Hepatocyte (in vitro differentiated cells): ENCODE data around the gene VAV3.

ENCODE experiments used
- EZH2 ChIP-seq: fragments of 200-600 bp; sonication (generic); IDR thresholded peaks from 2 replicates; pipeline ENCODE4 v1.6.1; 2016; ENCODE audit warnings: antibody characterized with exemption, mild to moderate bottlenecking, borderline replicate concordance
- EZH2phosphoT487 ChIP-seq: fragments of 200-600 bp; sonication (generic); IDR thresholded peaks from one replicate; pipeline ENCODE4 v1.6.1; 2018; ENCODE audit warnings: antibody characterized with exemption, mild to moderate bottlenecking, low read depth, moderate library complexity; ENCODE audit not compliant: unreplicated experiment, severe bottlenecking
- TF ChIP-seq, protein P1 (sequence below): fragments of 200-600 bp; sonication (generic); IDR thresholded peaks from 2 replicates; pipeline ENCODE4 v1.5.1; 2016; ENCODE audit warnings: antibody characterized with exemption, mild to moderate bottlenecking; ENCODE audit not compliant: poor library complexity

DNA sequence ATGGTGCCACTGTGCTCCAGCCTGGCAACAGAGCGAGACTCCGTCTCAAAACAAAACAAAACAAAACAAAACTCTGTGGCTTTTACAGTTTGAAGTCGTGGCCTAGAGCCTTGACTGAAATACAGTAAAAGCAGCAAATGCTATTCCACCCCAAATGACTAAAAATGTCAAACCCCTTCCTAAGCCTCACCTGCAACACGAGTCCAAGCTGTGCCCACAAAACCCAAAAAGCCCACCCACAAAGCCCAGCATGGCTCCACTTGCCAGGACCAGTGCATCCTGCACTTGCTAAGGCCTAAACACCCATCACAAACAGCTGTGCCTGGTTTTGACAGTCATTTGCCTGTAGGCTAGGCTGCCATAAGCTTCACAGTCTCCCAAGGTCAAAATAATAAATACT, 21.3 kb downstream of the VAV3 start:
- TF ChIP-seq, protein P1, sequence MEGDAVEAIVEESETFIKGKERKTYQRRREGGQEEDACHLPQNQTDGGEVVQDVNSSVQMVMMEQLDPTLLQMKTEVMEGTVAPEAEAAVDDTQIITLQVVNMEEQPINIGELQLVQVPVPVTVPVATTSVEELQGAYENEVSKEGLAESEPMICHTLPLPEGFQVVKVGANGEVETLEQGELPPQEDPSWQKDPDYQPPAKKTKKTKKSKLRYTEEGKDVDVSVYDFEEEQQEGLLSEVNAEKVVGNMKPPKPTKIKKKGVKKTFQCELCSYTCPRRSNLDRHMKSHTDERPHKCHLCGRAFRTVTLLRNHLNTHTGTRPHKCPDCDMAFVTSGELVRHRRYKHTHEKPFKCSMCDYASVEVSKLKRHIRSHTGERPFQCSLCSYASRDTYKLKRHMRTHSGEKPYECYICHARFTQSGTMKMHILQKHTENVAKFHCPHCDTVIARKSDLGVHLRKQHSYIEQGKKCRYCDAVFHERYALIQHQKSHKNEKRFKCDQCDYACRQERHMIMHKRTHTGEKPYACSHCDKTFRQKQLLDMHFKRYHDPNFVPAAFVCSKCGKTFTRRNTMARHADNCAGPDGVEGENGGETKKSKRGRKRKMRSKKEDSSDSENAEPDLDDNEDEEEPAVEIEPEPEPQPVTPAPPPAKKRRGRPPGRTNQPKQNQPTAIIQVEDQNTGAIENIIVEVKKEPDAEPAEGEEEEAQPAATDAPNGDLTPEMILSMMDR: no peak
- TF ChIP-seq EZH2phosphoT487 (no peak), EZH2 (no peak)
